ENCODE measurements around the gene ERRFI1. TPM values are rescaled to one million over a fixed set of nuclear protein-coding genes. Genes with fewer than 3 reads are reported as not detected.

Gene ERRFI1
- total and polyA plus RNA-seq, 10 of the 15 experiments (the other 5 are each of a cell fraction or from before 2014, with no cell fraction given) = 0.90 to 6.5 (median 3.1) TPM

DNA sequence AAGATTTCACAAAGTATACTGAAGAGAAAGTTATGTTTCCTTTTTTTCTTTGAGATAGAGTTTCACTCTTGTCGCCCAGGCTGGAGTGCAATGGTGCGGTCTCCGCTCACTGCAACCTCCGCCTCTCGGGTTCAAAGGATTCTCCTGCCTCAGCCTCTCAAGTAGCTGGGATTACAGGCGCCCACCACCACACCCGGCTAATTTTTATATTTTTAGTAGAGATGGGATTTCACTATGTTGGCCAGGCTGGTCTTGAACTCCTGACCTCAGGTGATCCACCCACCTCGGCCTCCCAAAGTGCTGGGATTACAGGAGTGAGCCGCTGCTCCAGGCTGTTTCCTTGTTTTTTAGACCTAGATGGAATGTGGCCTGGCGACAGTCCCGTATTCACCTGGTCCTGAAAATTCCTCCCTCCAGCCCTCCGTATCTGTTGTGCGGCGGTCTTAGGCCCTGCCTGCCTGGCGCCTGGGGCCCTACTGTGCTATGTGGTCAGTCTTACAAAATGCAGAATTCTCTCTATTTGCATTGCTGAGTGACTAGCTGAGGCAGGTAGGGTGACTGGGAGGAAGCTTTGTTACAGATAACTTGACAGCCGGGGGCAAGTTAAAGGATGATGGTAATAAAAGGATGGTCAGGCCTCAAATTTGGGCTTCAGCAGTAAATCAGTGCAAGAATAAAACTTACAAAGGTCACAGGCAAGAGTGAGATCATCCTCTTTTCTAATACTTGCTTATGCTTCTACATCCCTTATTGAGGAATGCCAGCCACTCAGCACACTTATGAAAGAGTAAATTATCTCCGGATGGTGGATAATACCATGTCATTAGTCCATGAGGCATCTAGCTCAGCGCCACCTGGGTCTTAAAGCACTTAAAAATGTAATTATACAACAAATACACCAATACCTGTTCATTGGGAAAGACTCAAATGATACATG, 34.3 kb downstream of the ERRFI1 start (continued):
- TF ChIP-seq, protein P1, sequence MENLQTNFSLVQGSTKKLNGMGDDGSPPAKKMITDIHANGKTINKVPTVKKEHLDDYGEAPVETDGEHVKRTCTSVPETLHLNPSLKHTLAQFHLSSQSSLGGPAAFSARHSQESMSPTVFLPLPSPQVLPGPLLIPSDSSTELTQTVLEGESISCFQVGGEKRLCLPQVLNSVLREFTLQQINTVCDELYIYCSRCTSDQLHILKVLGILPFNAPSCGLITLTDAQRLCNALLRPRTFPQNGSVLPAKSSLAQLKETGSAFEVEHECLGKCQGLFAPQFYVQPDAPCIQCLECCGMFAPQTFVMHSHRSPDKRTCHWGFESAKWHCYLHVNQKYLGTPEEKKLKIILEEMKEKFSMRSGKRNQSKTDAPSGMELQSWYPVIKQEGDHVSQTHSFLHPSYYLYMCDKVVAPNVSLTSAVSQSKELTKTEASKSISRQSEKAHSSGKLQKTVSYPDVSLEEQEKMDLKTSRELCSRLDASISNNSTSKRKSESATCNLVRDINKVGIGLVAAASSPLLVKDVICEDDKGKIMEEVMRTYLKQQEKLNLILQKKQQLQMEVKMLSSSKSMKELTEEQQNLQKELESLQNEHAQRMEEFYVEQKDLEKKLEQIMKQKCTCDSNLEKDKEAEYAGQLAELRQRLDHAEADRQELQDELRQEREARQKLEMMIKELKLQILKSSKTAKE (IDR thresholded peaks at IDR 0.05; ENCODE audit: low read depth, poor library complexity, severe bottlenecking) = no peak
- TF ChIP-seq NR2C2 (IDR thresholded peaks at IDR 0.05; ENCODE audit: borderline replicate concordance, control insufficient read depth, insufficient read length, low read depth) (no peak), SRF (IDR thresholded peaks at IDR 0.05; ENCODE audit: low read depth in 2 of 2, low read length in 2 of 2) (no peak), CEBPB (IDR thresholded peaks at IDR 0.05; ENCODE audit: borderline replicate concordance in 1 of 2, low read depth in 2 of 2, low read length in 2 of 2) (no peak), MEF2B (IDR thresholded peaks at IDR 0.05; ENCODE audit: partially characterized antibody, poor library complexity, severe bottlenecking) (no peak), MYC (IDR thresholded peaks at IDR 0.05; ENCODE audit: insufficient read depth, insufficient read length, insufficient replicate concordance, low read length, severe bottlenecking) (no peak)
- TF ChIP-seq, protein P2, sequence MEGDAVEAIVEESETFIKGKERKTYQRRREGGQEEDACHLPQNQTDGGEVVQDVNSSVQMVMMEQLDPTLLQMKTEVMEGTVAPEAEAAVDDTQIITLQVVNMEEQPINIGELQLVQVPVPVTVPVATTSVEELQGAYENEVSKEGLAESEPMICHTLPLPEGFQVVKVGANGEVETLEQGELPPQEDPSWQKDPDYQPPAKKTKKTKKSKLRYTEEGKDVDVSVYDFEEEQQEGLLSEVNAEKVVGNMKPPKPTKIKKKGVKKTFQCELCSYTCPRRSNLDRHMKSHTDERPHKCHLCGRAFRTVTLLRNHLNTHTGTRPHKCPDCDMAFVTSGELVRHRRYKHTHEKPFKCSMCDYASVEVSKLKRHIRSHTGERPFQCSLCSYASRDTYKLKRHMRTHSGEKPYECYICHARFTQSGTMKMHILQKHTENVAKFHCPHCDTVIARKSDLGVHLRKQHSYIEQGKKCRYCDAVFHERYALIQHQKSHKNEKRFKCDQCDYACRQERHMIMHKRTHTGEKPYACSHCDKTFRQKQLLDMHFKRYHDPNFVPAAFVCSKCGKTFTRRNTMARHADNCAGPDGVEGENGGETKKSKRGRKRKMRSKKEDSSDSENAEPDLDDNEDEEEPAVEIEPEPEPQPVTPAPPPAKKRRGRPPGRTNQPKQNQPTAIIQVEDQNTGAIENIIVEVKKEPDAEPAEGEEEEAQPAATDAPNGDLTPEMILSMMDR (IDR thresholded peaks at IDR 0.05 in 2 of 3, conservative IDR thresholded peaks at IDR 0.05 in 1 of 3; ENCODE audit: control insufficient read depth in 2 of 3, extremely low read depth in 1 of 3, insufficient read depth in 1 of 3, low read depth in 3 of 3, low read length in 3 of 3) = no peak

All from GM12878 (cell line).